Suprapubic skin (tissue), 3 donors: ENCODE measurements around the gene SON.

Experiments
- CTCF ChIP-seq, 2 donors: fragments of 200-600 bp in 1 of 2; fragments of 450-650 bp in 1 of 2; sonication (generic) in 1 of 2; IDR thresholded peaks; one replicate each; pipeline ENCODE4 v1.5.1; 2016 to 2019; ENCODE audit warnings: antibody characterized with exemption in 2 of 2, mild to moderate bottlenecking in 1 of 2, moderate library complexity in 1 of 2
- POLR2A ChIP-seq, 2 donors: fragments of 450-650 bp; IDR thresholded peaks; one replicate each; pipeline ENCODE4 v1.6.1; 2017; ENCODE audit warnings: antibody characterized with exemption in 2 of 2, mild to moderate bottlenecking in 2 of 2, moderate library complexity in 2 of 2

- TF ChIP-seq POLR2A (IDR thresholded peaks at IDR 0.05), result no peak
- TF ChIP-seq CTCF (IDR thresholded peaks at IDR 0.05), result no peak
Observed at GRCh38 chr21:33619726-33620125, 76.9 kb downstream of the SON start.
